B cell (primary cell): ENCODE results near the gene RPL28.

Experiments used
- CTCF ChIP-seq: fragments of 200-600 bp; IDR thresholded peaks from one replicate; pipeline ENCODE4 v1.8.0; 2022; ENCODE audit warnings: antibody characterized with exemption, mild to moderate bottlenecking
- EZH2 ChIP-seq: IDR thresholded peaks from 2 replicates; pipeline ENCODE4 v1.6.1; 2012; ENCODE audit warnings: borderline replicate concordance, low read depth, mild to moderate bottlenecking, moderate library complexity, low read length; ENCODE audit not compliant: insufficient read depth, poor library complexity, severe bottlenecking

DNA sequence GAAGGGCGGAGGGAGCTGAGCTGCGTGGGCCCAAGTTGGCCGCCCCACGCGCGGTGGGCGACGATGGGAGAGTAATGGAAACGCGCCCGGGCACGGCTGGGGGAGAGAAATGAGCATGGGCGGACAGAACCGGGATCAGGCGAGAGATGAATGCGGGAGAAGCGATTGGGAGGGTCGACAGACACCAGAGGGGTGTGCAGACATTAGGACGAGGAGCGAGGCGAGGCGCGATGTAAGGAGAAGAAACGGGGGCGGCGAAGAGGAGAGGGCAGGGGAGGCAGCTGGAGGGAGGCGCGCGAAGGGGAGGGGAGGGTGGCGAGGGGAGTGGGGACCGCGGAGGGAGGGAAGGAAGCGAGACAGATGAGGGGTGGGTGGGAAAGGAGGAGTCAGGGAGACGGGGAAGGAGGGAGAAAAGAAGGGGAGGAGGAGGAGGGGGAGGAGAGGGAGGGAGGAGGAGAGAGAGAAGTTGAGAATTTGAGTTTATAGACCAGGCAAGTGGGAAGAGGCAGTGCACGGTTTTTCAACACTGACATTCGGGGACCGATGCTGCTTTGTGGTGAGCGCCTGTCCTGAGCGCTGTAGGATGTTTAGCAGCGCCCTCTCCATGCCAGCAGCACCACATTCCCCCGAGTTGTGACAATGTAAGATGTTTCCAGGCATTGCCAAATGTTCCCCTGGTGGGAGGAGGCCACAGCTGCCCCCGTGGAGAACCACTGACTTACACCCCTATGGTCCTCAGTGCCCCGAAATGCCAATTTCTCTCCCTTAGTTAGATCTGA is 57.5 kb downstream of the RPL28 start, which contains the start of gene SHISA7:
- no peak for TF ChIP-seq CTCF
- no peak for TF ChIP-seq EZH2
